CD4-positive, alpha-beta T cell treated with Interleukin-21 for 1 hour (primary cell): Measurements from ENCODE around the gene KAT8.
"Not testable (repeated sequence)": the region's sequence is repeated elsewhere in the genome, so short reads cannot be mapped to it uniquely, and the experiment has no call there.

ENCODE experiments used
- DNase-seq: peaks from one replicate; pipeline ENCODE4 v3.0.0-alpha.2; 2020

Gene KAT8

GRCh38 chr16:31149894-31150890 is 32.7 kb downstream of the KAT8 start, which contains the start of gene PRSS36:
Gene PRSS36, minus strand, starts transcription at chr16:31150066. Its CDS starts 31 bp downstream, at chr16:31150035.
- DNase-seq, result no peak

- not testable (repeated sequence) for DNase-seq
These were observed 33.5 kb downstream of the KAT8 start for GRCh38 chr16:31150976-31151375.

DNA sequence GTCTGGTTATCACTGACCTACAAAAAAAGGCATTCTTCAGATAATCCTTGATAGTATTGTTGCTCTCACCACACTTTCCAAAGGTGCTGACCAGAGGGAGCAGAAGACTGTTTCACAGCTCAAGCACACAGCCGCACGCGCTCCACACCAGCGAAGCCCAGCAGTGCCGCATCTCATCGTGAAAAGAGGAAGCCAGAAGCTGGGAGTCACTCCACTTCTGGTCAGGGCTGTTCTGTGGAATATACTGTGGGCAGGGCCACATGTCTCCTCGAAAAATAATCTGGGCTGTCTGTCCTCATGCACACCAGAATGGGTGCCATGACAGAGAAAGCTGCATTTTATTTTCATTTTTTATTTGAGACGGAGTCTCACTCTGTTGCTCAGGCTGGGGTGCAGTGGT is 39.7 kb downstream of the KAT8 start:
- DNase-seq, result no peak

DNA sequence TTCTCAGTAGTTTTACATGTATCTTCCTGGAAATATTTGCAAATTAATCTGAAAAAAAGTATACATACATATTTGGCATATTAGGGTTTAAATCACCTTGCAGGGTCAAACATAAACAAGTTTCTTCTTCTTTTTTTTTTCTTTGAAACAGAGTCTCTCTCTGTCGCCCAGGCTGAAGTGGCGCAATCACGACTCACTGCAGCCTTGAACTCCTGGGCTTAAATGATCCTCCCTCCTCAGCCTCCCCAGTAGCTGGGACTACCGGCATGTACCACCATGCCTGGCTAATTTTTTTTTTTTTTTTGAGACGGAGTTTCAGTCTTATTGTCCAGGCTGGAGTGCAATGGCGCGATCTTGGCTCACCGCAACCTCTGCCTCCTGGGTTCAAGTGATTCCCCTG is 49.9 kb downstream of the KAT8 start:
- DNase-seq, result no peak

DNA sequence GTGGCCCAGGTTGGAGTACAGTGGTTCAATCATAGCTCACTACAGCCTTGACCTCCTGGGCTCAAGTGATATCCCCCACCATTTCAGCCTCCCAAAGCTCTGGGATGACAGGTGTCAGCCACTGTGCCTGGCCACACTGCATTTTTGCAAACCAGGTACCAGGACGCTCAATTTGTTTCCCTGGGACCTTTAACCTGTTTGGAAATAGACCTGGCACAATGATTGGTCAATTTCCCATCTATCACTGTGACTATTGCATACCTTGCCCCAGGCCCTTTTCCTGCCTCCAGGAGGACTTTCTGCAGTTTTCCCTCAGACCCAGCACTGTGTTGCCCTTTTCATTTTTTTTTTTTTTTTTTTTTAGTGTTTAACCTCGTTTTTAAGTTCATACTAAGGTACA is 51.4 kb downstream of the KAT8 start:
- DNase-seq, result no peak

DNA sequence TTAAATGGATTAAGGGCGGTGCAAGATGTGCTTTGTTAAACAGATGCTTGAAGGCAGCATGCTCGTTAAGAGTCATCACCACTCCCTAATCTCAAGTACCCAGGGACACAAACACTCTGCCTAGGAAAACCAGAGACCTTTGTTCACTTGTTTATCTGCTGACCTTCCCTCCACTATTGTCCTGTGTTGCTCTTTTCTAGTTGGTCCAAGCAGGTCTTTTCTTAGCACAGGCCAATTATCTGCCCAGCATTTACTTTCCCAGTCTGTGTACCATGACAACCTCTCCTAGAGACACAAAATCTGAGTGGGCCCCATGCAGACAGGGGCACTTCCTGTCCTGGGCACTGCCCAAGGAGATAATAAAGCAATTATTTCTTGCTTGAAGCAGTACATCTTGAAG is 52.6 kb downstream of the KAT8 start:
- DNase-seq, result not testable (repeated sequence)

GRCh38 chr16:31177136-31177535 is 59.7 kb downstream of the KAT8 start:
- DNase-seq, result peak; percentile 64

DNA sequence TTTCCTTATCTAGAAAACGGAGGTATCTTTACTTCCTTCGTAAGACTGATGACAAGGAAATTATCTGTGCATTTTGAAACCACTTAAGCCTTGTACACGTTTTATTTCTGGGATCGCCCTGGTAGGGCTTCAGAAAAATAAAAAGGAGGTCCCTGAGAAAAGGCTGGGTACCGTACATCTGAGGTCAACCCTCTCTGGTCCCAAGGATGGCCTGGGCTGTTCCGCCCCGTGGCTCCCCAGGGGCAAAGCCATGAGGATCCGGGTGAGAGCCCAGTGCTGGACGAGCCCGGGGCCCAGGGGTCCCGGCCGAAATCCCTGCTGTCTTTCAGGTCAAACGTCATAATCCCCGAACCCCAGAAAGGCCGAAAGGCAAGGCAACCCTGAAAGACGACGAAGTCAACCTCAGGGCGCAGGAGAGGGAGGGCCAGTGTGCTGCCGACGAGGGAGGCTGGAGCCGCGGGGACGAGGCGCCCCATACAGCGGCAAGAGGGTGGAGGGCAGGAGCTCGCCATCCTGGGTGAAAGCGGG is 61.8 kb downstream of the KAT8 start:
- no peak for DNase-seq

GRCh38 chr16:31179747-31180459 is 62.4 kb downstream of the KAT8 start, which contains the start of gene FUS:
Gene FUS, plus strand, starts transcription at chr16:31180139. Its CDS starts 76 bp downstream, at chr16:31180215.
- DNase-seq, result peak; percentile 93
